Nephron progenitor cell (in vitro differentiated cells): ENCODE data around the gene FAIM2.
A peak's percentile ranks its signal among the peaks of the same experiment; 100 is the strongest.

ENCODE experiments used
- DNase-seq: peaks from one replicate; pipeline ENCODE4 v3.0.0; 2021
- H3K27ac Mint-ChIP-seq: 2 replicates; pipeline ENCODE4 v1.8.0; 2021; ENCODE audit warnings: mild to moderate bottlenecking, moderate library complexity, mixed read lengths
- H3K27me3 Mint-ChIP-seq: 2 replicates; pipeline ENCODE4 v1.8.0; 2021; ENCODE audit warnings: mild to moderate bottlenecking, low read depth, mixed read lengths; ENCODE audit not compliant: poor library complexity
- H3K36me3 Mint-ChIP-seq: 2 replicates; pipeline ENCODE4 v1.8.0; 2021; ENCODE audit warnings: low read depth, mixed read lengths
- H3K4me1 Mint-ChIP-seq: 2 replicates; pipeline ENCODE4 v1.8.0; 2021; ENCODE audit warnings: mixed read lengths
- H3K4me3 Mint-ChIP-seq: 2 replicates; pipeline ENCODE4 v1.8.0; 2021; ENCODE audit warnings: mild to moderate bottlenecking, moderate library complexity, mixed read lengths
- H3K9me3 Mint-ChIP-seq: 2 replicates; pipeline ENCODE4 v1.8.0; 2021; ENCODE audit warnings: mild to moderate bottlenecking, moderate library complexity, mixed read lengths
- TF ChIP-seq, protein P1 (sequence below): fragments of 200-600 bp; sonication (generic); IDR thresholded peaks from 2 replicates; pipeline ENCODE4 v1.5.0; 2021; ENCODE audit warnings: antibody characterized with exemption

The FAIM2 gene

DNA sequence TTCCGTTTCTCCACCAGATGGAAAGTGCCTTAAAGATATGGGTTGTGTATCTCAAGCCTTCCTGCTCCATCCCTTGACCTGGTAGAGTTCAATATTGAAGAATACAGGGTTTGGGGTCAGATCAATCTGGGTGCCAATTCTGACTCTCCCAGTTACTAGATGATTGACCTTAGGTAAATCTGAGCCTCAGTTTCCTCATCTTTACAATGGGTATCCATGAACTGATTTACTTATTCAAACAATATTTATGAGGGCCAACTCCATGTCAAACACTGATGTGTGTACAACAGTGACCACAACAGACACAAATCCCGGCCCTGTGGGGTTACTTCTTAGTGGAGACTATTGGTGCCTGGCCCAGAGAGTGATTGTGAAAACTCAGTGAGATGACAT, 7.5 kb upstream of the FAIM2 start:
- TF ChIP-seq, protein P1, sequence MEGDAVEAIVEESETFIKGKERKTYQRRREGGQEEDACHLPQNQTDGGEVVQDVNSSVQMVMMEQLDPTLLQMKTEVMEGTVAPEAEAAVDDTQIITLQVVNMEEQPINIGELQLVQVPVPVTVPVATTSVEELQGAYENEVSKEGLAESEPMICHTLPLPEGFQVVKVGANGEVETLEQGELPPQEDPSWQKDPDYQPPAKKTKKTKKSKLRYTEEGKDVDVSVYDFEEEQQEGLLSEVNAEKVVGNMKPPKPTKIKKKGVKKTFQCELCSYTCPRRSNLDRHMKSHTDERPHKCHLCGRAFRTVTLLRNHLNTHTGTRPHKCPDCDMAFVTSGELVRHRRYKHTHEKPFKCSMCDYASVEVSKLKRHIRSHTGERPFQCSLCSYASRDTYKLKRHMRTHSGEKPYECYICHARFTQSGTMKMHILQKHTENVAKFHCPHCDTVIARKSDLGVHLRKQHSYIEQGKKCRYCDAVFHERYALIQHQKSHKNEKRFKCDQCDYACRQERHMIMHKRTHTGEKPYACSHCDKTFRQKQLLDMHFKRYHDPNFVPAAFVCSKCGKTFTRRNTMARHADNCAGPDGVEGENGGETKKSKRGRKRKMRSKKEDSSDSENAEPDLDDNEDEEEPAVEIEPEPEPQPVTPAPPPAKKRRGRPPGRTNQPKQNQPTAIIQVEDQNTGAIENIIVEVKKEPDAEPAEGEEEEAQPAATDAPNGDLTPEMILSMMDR, result no peak
- no peak for DNase-seq
- no peaks in the 10 kb centered on the region for H3K9me3 Mint-ChIP-seq
- H3K4me1 Mint-ChIP-seq, result peaks cover 60% of the 10 kb centered on the region
- no peaks in the 10 kb centered on the region for H3K27me3 Mint-ChIP-seq
- H3K36me3 Mint-ChIP-seq, result no peaks in the 10 kb centered on the region
- no peak overlapping the region for H3K27ac Mint-ChIP-seq
- no peak overlapping the region for H3K4me3 Mint-ChIP-seq

DNA sequence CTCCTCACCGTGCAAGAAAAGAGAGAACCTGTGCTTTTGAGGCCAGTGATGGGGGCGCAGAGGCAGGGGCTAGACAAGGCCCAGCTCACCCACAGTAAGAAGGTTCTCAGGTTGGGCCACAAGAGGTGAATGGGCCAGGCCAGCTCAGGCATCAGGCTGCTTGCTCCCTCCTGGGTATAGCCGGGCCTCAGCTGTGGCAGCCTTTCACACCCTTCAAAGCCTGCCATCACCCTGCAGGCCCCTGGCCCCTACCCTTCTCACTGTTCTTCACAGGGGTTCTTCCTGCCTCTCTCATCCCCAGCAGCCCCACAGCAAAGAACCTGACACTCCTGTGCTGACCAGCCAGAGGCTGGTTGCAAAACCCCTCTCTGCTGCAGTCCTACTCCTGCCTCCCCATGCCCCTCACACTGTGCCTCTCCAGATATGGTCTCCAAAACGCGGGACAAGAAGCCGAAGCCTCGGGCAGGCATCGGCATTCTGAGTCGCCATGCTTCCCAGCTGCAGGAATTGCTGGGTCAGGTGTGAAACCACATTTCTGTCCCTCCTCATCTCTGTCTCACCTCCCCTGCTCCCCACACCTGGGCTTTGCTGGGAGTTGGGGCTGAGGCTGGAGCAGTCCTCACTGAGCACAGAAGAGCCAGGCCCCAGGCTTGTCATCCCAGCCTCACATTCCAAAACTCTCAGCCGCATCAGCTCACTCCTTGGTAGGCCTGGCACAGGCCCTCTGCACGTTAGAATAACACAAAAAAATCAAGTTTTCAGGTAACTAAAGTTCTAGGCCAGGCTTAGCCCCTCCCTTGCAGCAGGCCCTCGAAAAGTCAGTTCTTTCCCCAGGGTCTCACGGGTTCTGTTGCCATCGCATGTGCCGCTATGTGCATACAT, 6.9 kb upstream of the FAIM2 start:
- Mint-ChIP-seq H3K9me3 (no peaks in the 10 kb centered on the region), H3K27me3 (peaks cover 4% of the 10 kb centered on the region), H3K4me1 (peaks cover 66% of the 10 kb centered on the region), H3K36me3 (no peaks in the 10 kb centered on the region), H3K27ac (peak overlapping the region; percentile 67), H3K4me3 (no peak overlapping the region)
- TF ChIP-seq, protein P1, result no peak
- DNase-seq, result no peak

DNA sequence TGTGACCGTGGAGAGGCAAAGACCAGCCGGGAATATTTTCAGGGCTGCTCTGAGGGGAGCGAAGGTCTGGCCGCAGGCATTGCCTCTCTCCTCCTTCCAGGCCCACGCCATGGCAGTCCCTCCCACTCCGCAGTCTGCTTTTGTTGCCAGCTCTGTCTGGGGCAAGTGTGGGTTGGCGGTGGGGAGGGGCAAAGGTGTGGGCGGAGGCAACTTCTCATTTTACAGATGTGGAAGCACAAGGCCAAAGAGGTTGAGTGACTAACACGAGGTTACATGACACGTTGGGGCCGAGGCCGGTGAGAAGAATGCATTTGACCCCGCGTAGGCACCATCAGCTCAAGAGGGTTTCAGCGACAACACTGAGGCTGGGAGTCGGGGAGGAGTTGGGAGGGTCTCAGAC, 6.1 kb upstream of the FAIM2 start:
- Mint-ChIP-seq H3K4me1 (peaks cover 68% of the 10 kb centered on the region), H3K27ac (no peak overlapping the region), H3K27me3 (peaks cover 10% of the 10 kb centered on the region), H3K36me3 (no peaks in the 10 kb centered on the region), H3K4me3 (no peak overlapping the region), H3K9me3 (no peaks in the 10 kb centered on the region)
- TF ChIP-seq, protein P1, result no peak
- peak; percentile 67 for DNase-seq

DNA sequence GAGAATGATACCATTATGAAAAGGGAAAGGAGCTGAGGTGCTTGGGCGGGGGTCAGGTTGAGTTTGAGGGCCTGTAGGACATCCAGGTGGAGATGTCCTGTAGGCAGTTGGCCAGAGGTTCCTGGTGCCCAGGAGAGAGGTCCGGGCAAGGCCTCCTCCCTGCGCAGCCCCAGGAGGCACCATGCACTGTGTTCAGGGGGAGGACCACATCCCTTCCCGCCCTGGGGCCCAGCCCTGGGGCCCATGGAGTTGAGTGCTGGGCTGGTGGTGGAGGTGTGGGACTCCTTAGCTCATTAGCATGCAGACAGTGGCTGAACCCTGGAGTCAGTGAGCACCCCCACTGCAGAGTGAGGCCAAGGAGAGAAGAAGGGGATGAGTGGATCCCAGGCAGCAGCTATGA, 5.7 kb upstream of the FAIM2 start:
- TF ChIP-seq, protein P1, result no peak
- no peaks in the 10 kb centered on the region for H3K36me3 Mint-ChIP-seq
- peak overlapping the region; percentile 7 for H3K27ac Mint-ChIP-seq

DNA sequence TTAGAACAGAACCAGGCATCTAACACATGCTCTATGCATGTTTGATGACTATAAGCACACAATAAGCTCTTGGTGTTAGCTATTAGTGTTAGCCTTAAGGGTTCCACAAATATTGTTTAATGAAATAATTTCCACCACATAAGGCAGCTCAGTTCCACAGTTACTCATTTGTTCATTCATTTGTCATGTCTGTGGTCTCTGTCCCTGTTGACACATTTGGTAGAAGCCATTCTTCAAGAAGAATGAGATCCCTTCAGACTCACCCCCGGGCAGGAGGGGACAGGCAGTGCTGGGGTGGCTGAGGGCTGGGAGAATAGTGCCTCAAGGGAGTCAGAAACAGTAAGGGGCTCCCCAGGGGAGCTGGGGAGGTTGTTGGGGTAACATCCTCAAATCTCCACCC, 3.7 kb upstream of the FAIM2 start:
- TF ChIP-seq, protein P1, result no peak
- Mint-ChIP-seq H3K27ac (no peak overlapping the region), H3K27me3 (peaks cover 18% of the 10 kb centered on the region), H3K4me3 (no peak overlapping the region), H3K36me3 (no peaks in the 10 kb centered on the region), H3K9me3 (no peaks in the 10 kb centered on the region), H3K4me1 (peaks cover 66% of the 10 kb centered on the region)
- no peak for DNase-seq

More for the DNA sequence above, 5.7 kb upstream of the FAIM2 start:
- H3K4me3 Mint-ChIP-seq, result peak overlapping the region; percentile 5
- H3K27me3 Mint-ChIP-seq, result peaks cover 15% of the 10 kb centered on the region
- no peak for DNase-seq
- no peaks in the 10 kb centered on the region for H3K9me3 Mint-ChIP-seq
- peaks cover 70% of the 10 kb centered on the region for H3K4me1 Mint-ChIP-seq
